Measurements from ENCODE around the gene NUAK2.

The NUAK2 gene

GRCh38 chr1:205294934-205295333 is 26.6 kb downstream of the NUAK2 start:
- H3K4me3 ChIP-seq (ENCODE audit: low read depth, low read length), result no peak overlapping the region
- no peak for TF ChIP-seq CTCF (IDR thresholded peaks at IDR 0.05; ENCODE audit: borderline replicate concordance, insufficient read depth, low read depth, low read length)

- TF ChIP-seq CTCF (IDR thresholded peaks at IDR 0.05; ENCODE audit: borderline replicate concordance, insufficient read depth, low read depth, low read length), result no peak
- no peak overlapping the region for H3K4me3 ChIP-seq (ENCODE audit: low read depth, low read length)
Observed at GRCh38 chr1:205294175-205294917, 27.2 kb downstream of the NUAK2 start.

- no peak overlapping the region for H3K4me3 ChIP-seq (ENCODE audit: low read depth, low read length)
- TF ChIP-seq CTCF (IDR thresholded peaks at IDR 0.05; ENCODE audit: borderline replicate concordance, insufficient read depth, low read depth, low read length), result no peak
Observed at GRCh38 chr1:205293350-205294074, 28.0 kb downstream of the NUAK2 start.

GRCh38 chr1:205291596-205291995 is 29.9 kb downstream of the NUAK2 start:
- TF ChIP-seq CTCF (IDR thresholded peaks at IDR 0.05; ENCODE audit: borderline replicate concordance, insufficient read depth, low read depth, low read length), result no peak
- H3K4me3 ChIP-seq (ENCODE audit: low read depth, low read length), result no peak overlapping the region

GRCh38 chr1:205287767-205288559 is 33.6 kb downstream of the NUAK2 start:
- H3K4me3 ChIP-seq (ENCODE audit: low read depth, low read length), result no peak overlapping the region
- no peak for TF ChIP-seq CTCF (IDR thresholded peaks at IDR 0.05; ENCODE audit: borderline replicate concordance, insufficient read depth, low read depth, low read length)

GRCh38 chr1:205287076-205287475 is 34.5 kb downstream of the NUAK2 start:
- no peak overlapping the region for H3K4me3 ChIP-seq (ENCODE audit: low read depth, low read length)
- no peak for TF ChIP-seq CTCF (IDR thresholded peaks at IDR 0.05; ENCODE audit: borderline replicate concordance, insufficient read depth, low read depth, low read length)
